Esophagus muscularis mucosa (tissue), 4 donors: Measurements from ENCODE around the gene DBP.

Source experiments
- EP300 ChIP-seq: sonication (generic); formaldehyde crosslinking; IDR thresholded peaks from one replicate; pipeline ENCODE4 v1.6.1; 2017; ENCODE audit warnings: antibody characterized with exemption
- POLR2A ChIP-seq: fragments of 450-650 bp; IDR thresholded peaks from one replicate; pipeline ENCODE4 v1.6.1; 2017; ENCODE audit warnings: antibody characterized with exemption, moderate library complexity, mild to moderate bottlenecking, low read depth
- POLR2AphosphoS5 ChIP-seq, 2 donors: sonication (generic); formaldehyde crosslinking; IDR thresholded peaks; one replicate each; pipeline ENCODE4 v1.6.1; 2017; ENCODE audit warnings: antibody characterized with exemption in 2 of 2
- TF ChIP-seq, protein P1 (sequence below), 3 experiments: fragments of 200-600 bp in 2 of 3; fragments of 450-650 bp in 1 of 3; sonication (generic) in 2 of 3; IDR thresholded peaks; one replicate each; pipeline ENCODE4 v1.5.1; 2017 to 2019; ENCODE audit warnings: antibody characterized with exemption in 3 of 3, mild to moderate bottlenecking in 2 of 3, moderate library complexity in 1 of 3

- TF ChIP-seq POLR2A: no peak
- TF ChIP-seq, protein P1, sequence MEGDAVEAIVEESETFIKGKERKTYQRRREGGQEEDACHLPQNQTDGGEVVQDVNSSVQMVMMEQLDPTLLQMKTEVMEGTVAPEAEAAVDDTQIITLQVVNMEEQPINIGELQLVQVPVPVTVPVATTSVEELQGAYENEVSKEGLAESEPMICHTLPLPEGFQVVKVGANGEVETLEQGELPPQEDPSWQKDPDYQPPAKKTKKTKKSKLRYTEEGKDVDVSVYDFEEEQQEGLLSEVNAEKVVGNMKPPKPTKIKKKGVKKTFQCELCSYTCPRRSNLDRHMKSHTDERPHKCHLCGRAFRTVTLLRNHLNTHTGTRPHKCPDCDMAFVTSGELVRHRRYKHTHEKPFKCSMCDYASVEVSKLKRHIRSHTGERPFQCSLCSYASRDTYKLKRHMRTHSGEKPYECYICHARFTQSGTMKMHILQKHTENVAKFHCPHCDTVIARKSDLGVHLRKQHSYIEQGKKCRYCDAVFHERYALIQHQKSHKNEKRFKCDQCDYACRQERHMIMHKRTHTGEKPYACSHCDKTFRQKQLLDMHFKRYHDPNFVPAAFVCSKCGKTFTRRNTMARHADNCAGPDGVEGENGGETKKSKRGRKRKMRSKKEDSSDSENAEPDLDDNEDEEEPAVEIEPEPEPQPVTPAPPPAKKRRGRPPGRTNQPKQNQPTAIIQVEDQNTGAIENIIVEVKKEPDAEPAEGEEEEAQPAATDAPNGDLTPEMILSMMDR (IDR thresholded peaks at IDR 0.05): no peak
- no peak for TF ChIP-seq EP300
- peak in 1 of 2 donors; percentile 86 for TF ChIP-seq POLR2AphosphoS5 (IDR thresholded peaks at IDR 0.05)
Observed at GRCh38 chr19:48624067-48624594, 13.0 kb downstream of the DBP start.
